WTC11 (cell line): ENCODE measurements around the gene ESPN.

Experiments
- CTCF ChIP-seq: fragments of 200-600 bp; IDR thresholded peaks from 2 replicates; pipeline ENCODE4 v1.8.0; 2022; ENCODE audit warnings: antibody characterized with exemption
- JUN ChIP-seq: sonication (generic); formaldehyde crosslinking; IDR thresholded peaks from 2 replicates; pipeline ENCODE4 v1.8.0; 2023; ENCODE audit warnings: mild to moderate bottlenecking, missing genetic modification reagents
- MAX ChIP-seq: sonication (generic); formaldehyde crosslinking; IDR thresholded peaks from 2 replicates; pipeline ENCODE4 v1.8.0; 2022; ENCODE audit warnings: mild to moderate bottlenecking, missing genetic modification reagents
- MXD4 ChIP-seq: fragments of 250-450 bp; sonication (Bioruptor Pico); IDR thresholded peaks from 2 replicates; pipeline ENCODE4 v1.8.0; 2021; ENCODE audit warnings: mild to moderate bottlenecking, moderate library complexity, borderline replicate concordance
- NFE2L1 ChIP-seq: sonication (generic); formaldehyde crosslinking; IDR thresholded peaks from 2 replicates; pipeline ENCODE4 v1.8.1; 2023; ENCODE audit warnings: missing genetic modification reagents
- PRRX2 ChIP-seq: fragments of 250-450 bp; sonication (Bioruptor Pico); IDR thresholded peaks from 2 replicates; pipeline ENCODE4 v1.8.0; 2021; ENCODE audit warnings: mild to moderate bottlenecking
- USF1 ChIP-seq: sonication (generic); formaldehyde crosslinking; IDR thresholded peaks from 2 replicates; pipeline ENCODE4 v1.8.0; 2022; ENCODE audit warnings: mild to moderate bottlenecking, missing genetic modification reagents
- ZNF317 ChIP-seq: sonication (generic); formaldehyde crosslinking; IDR thresholded peaks from 2 replicates; pipeline ENCODE4 v1.8.1; 2023; ENCODE audit warnings: low read depth, mild to moderate bottlenecking, moderate library complexity, missing genetic modification reagents, borderline replicate concordance
- ZNF423 ChIP-seq: fragments of 250-450 bp; sonication (Bioruptor Pico); IDR thresholded peaks from 2 replicates; pipeline ENCODE4 v2.1.2; 2022; ENCODE audit warnings: mild to moderate bottlenecking, moderate library complexity

GRCh38 chr1:6447818-6448748 lies 23.5 kb downstream of the ESPN start:
- TF ChIP-seq PRRX2 (CRISPR knock-in tag) (no peak), CTCF (peak; percentile 20; the same call in 1 of the 2 replicates), ZNF317 (CRISPR knock-in tag) (no peak), MAX (CRISPR knock-in tag) (0 out of 2 replicates have a peak, but pooled peaks have one; percentile 58), MXD4 (CRISPR knock-in tag) (no peak), NFE2L1 (no peak), ZNF423 (CRISPR knock-in tag) (no peak), JUN (CRISPR knock-in tag) (no peak), USF1 (CRISPR knock-in tag) (no peak)
